ENCODE measurements around the gene STX3. TPM values are rescaled to one million over a fixed set of nuclear protein-coding genes. Genes with fewer than 3 reads are reported as not detected.

STX3 gene
- polyA plus RNA-seq, 4 donors, result 34.9 to 91.8 (median 60.8) TPM

DNA sequence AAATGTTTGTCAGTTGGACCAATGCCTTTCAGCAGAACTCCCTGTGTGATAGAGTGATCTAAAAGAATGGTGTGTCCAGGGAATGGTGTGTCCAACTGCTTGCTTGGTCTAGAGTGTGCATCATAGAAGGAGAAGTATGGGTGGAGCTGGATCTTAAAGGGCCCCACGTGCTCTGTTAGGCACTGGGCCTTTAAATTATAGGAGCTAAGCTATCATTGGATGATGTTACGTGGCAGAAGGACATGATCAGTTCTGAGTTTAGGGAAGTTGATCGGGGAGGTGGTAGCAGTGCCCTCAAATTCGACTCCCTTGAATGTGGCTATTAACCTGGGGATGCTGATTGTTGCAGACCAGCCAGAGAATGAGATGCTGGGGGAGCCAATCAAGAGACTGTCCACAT, 16.4 kb downstream of the STX3 start:
- FAIRE-seq (no peak), DNase-seq (no peak)
- Histone ChIP-seq H3K27ac (ENCODE audit: low read depth in 1 of 3, low read length in 2 of 3) (peak overlapping the region in 1 of 3 donors; percentile 33), H3K27me3 (ENCODE audit: control insufficient read depth in 3 of 3, insufficient read depth in 3 of 3, low read length in 3 of 3) (no peaks in the 10 kb centered on the region), H3K36me3 (ENCODE audit: control insufficient read depth in 3 of 3, insufficient read depth in 2 of 3, low read depth in 1 of 3, low read length in 3 of 3) (peaks cover 0 to 32% (median 4%) of the 10 kb centered on the region in 3 donors), H3K4me3 (ENCODE audit: low read depth in 1 of 3, low read length in 3 of 3) (no peak overlapping the region), H3K4me1 (ENCODE audit: control insufficient read depth in 3 of 3, insufficient read depth in 2 of 3, low read depth in 1 of 3, low read length in 2 of 3) (peaks cover 16 to 58% (median 26%) of the 10 kb centered on the region in 3 donors), H3K9me3 (ENCODE audit: control insufficient read depth in 2 of 2, insufficient read depth in 1 of 2, low read depth in 1 of 2, low read length in 1 of 2) (no peaks in the 10 kb centered on the region)
- WGBS, 3 donors, result 65 to 79% (median 70%) methylated on average over 4 of the region's 4 CpGs

DNA sequence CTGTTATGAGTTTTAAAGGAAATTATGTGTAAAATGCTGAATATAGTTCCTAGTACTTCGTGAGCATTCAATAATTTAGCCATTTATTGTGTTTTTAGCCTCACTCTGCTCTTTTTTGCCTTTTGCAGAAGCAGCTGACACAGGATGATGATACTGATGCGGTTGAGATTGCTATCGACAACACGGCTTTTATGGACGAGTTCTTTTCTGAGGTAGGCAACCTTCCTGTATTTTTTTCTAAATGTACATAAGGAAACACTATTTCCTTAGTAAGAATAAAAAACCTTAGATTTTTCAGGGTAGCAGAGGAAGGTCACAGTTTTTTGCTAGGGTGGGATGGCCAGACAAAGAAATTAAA, 17.9 kb downstream of the STX3 start:
- Histone ChIP-seq H3K27ac (ENCODE audit: low read depth in 1 of 3, low read length in 2 of 3) (peak overlapping the region in 1 of 3 donors; percentile 40), H3K27me3 (ENCODE audit: control insufficient read depth in 3 of 3, insufficient read depth in 3 of 3, low read length in 3 of 3) (no peaks in the 10 kb centered on the region), H3K4me1 (ENCODE audit: control insufficient read depth in 3 of 3, insufficient read depth in 2 of 3, low read depth in 1 of 3, low read length in 2 of 3) (peaks cover 16 to 57% (median 19%) of the 10 kb centered on the region in 3 donors), H3K9me3 (ENCODE audit: control insufficient read depth in 2 of 2, insufficient read depth in 1 of 2, low read depth in 1 of 2, low read length in 1 of 2) (no peaks in the 10 kb centered on the region), H3K4me3 (ENCODE audit: low read depth in 1 of 3, low read length in 3 of 3) (no peak overlapping the region), H3K36me3 (ENCODE audit: control insufficient read depth in 3 of 3, insufficient read depth in 2 of 3, low read depth in 1 of 3, low read length in 3 of 3) (peaks cover 0 to 34% (median 4%) of the 10 kb centered on the region in 3 donors)
- DNase-seq (no peak), FAIRE-seq (no peak)
- WGBS, 3 donors, result 79 to 92% (median 85%) methylated on average over 5 of the region's 5 CpGs

DNA sequence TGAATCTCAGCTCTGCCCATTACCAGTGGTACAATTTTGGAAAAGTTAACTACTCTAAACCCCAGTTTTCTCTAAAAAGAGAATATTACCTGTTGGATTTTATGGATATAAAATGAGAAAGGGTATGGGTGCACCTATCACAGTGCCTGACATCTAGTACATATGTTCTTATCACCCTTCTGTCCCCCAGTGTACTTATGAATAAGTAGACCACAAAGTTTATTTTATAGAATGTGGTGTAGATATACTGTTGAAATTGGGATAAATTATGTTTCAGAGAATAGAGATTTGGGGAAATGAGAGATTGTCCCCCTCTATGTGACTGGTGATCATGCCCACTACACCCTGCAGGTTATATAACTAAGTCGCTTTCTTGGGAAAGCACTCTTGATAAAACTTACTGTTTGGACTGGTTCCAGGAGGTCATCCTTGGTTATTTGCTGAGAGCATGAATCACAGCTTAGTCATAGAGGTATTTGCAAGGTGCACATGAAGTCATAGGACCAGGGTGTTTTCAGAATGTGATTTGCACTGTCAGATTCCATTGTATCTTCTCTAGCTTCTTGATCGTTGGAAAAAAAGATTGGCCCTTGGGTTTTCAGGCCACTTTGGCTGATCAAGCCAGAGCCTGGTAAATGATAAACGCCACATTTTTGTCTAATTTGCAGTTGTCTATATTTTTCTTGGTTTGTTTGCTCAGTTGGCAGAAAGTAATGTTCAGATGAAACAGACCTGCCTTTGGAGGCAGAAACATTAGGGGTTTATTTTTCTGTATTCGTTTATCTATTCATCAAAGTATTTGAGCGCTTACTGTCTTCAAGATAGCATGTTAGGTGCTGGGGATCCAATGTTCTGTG, 21.3 kb downstream of the STX3 start:
- FAIRE-seq (no peak), DNase-seq (peak; percentile 95 to 97)
- peak overlapping the region; percentile 39 to 81 (median 50) for H3K27ac ChIP-seq (ENCODE audit: low read depth in 1 of 3, low read length in 2 of 3)
- H3K27me3 ChIP-seq (ENCODE audit: control insufficient read depth in 3 of 3, insufficient read depth in 3 of 3, low read length in 3 of 3), result no peaks in the 10 kb centered on the region
- 40 to 69% (median 53%) methylated on average over 5 of the region's 5 CpGs for WGBS, 3 donors
- no peaks in the 10 kb centered on the region for H3K9me3 ChIP-seq (ENCODE audit: control insufficient read depth in 2 of 2, insufficient read depth in 1 of 2, low read depth in 1 of 2, low read length in 1 of 2)
- peaks cover 0 to 26% (median 4%) of the 10 kb centered on the region in 3 donors for H3K36me3 ChIP-seq (ENCODE audit: control insufficient read depth in 3 of 3, insufficient read depth in 2 of 3, low read depth in 1 of 3, low read length in 3 of 3)
- H3K4me3 ChIP-seq (ENCODE audit: low read depth in 1 of 3, low read length in 3 of 3), result no peak overlapping the region
- peaks cover 17 to 55% (median 18%) of the 10 kb centered on the region in 3 donors for H3K4me1 ChIP-seq (ENCODE audit: control insufficient read depth in 3 of 3, insufficient read depth in 2 of 3, low read depth in 1 of 3, low read length in 2 of 3)

DNA sequence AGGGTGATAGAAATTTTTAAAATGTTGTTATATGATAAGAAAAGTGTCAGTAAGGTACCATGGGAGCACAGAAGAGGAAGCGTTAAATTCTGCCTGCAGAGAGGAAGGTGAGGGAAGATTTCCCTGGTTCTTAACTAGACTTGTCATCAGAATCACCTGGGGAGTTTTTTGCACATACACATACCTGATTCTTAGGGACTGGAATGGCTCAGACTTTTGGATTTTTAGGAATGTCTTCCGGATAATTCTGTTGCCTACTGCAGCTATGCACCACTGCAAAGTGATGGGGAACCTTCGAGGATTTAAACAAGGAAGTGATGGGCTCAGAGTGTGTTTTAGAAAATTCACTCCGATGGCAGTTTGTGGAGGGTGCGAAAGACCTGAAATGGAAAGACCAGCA, 21.9 kb downstream of the STX3 start:
- Histone ChIP-seq H3K27me3 (ENCODE audit: control insufficient read depth in 3 of 3, insufficient read depth in 3 of 3, low read length in 3 of 3) (no peaks in the 10 kb centered on the region), H3K36me3 (ENCODE audit: control insufficient read depth in 3 of 3, insufficient read depth in 2 of 3, low read depth in 1 of 3, low read length in 3 of 3) (peaks cover 0 to 28% (median 4%) of the 10 kb centered on the region in 3 donors), H3K4me1 (ENCODE audit: control insufficient read depth in 3 of 3, insufficient read depth in 2 of 3, low read depth in 1 of 3, low read length in 2 of 3) (peaks cover 14 to 50% (median 15%) of the 10 kb centered on the region in 3 donors), H3K4me3 (ENCODE audit: low read depth in 1 of 3, low read length in 3 of 3) (no peak overlapping the region), H3K9me3 (ENCODE audit: control insufficient read depth in 2 of 2, insufficient read depth in 1 of 2, low read depth in 1 of 2, low read length in 1 of 2) (no peaks in the 10 kb centered on the region), H3K27ac (ENCODE audit: low read depth in 1 of 3, low read length in 2 of 3) (peak overlapping the region; percentile 14 to 81 (median 37))
- DNase-seq, result no peak
- no peak for FAIRE-seq
- 76 to 81% (median 77%) methylated on average over 5 of the region's 5 CpGs for WGBS, 3 donors

DNA sequence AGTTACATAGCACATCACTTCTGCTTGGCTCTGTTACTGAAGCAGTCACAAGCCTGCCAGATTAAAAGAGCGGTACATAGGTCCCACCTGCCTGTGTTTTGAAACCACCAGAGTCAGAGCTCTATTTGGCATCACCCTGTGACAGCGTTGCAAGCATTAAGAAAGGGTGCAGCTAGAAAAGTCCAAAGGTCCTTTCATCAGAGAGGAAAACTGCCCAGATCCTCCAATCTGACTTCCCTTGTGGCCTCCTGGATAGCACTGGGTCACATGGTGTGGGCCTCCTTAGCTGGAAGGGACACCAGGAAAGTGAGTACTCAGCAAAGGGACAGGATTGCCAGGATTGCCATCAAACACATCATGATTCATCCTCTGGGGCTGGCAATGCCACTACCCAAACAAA, 22.9 kb downstream of the STX3 start:
- Histone ChIP-seq H3K4me1 (ENCODE audit: control insufficient read depth in 3 of 3, insufficient read depth in 2 of 3, low read depth in 1 of 3, low read length in 2 of 3) (peaks cover 11 to 40% (median 15%) of the 10 kb centered on the region in 3 donors), H3K27me3 (ENCODE audit: control insufficient read depth in 3 of 3, insufficient read depth in 3 of 3, low read length in 3 of 3) (no peaks in the 10 kb centered on the region), H3K27ac (ENCODE audit: low read depth in 1 of 3, low read length in 2 of 3) (peak overlapping the region; percentile 64 to 85 (median 81)), H3K9me3 (ENCODE audit: control insufficient read depth in 2 of 2, insufficient read depth in 1 of 2, low read depth in 1 of 2, low read length in 1 of 2) (no peaks in the 10 kb centered on the region), H3K4me3 (ENCODE audit: low read depth in 1 of 3, low read length in 3 of 3) (no peak overlapping the region), H3K36me3 (ENCODE audit: control insufficient read depth in 3 of 3, insufficient read depth in 2 of 3, low read depth in 1 of 3, low read length in 3 of 3) (peaks cover 0 to 32% (median 4%) of the 10 kb centered on the region in 3 donors)
- 13 to 71% (median 26%) methylated on average over 2 of the region's 2 CpGs for WGBS, 3 donors
- DNase-seq (peak; percentile 94 to 95), FAIRE-seq (no peak)

DNA sequence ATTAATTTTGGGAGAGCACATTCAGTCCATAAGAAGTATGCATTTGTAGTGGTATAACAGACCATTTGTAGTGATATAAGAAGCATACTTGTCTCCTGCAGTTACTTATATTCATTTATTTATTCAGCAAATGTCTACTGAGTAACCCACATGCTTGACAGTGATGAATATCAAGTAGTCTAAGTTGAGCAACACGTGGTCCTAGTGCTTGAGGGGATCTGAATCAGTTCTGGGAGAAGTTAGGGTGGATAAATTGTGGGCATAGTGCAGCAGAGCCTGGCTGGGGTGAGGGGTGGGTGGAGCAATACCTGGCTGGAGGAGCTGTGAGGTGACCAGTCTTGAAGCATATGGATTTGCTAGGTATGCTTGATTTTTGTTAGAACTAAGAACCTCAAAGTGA, 24.3 kb downstream of the STX3 start:
- H3K27me3 ChIP-seq (ENCODE audit: control insufficient read depth in 3 of 3, insufficient read depth in 3 of 3, low read length in 3 of 3), result no peaks in the 10 kb centered on the region
- no peak for DNase-seq
- peaks cover 0 to 8% of the 10 kb centered on the region in 2 donors for H3K9me3 ChIP-seq (ENCODE audit: control insufficient read depth in 2 of 2, insufficient read depth in 1 of 2, low read depth in 1 of 2, low read length in 1 of 2)
- peak overlapping the region in 1 of 3 donors; percentile 81 for H3K27ac ChIP-seq (ENCODE audit: low read depth in 1 of 3, low read length in 2 of 3)
- H3K4me3 ChIP-seq (ENCODE audit: low read depth in 1 of 3, low read length in 3 of 3), result no peak overlapping the region
- 20 to 28% (median 21%) methylated on average over 1 of the region's 1 CpG for WGBS, 3 donors
- peaks cover 0 to 28% (median 4%) of the 10 kb centered on the region in 3 donors for H3K36me3 ChIP-seq (ENCODE audit: control insufficient read depth in 3 of 3, insufficient read depth in 2 of 3, low read depth in 1 of 3, low read length in 3 of 3)
- no peak for FAIRE-seq
- peaks cover 11 to 40% (median 15%) of the 10 kb centered on the region in 3 donors for H3K4me1 ChIP-seq (ENCODE audit: control insufficient read depth in 3 of 3, insufficient read depth in 2 of 3, low read depth in 1 of 3, low read length in 2 of 3)

DNA sequence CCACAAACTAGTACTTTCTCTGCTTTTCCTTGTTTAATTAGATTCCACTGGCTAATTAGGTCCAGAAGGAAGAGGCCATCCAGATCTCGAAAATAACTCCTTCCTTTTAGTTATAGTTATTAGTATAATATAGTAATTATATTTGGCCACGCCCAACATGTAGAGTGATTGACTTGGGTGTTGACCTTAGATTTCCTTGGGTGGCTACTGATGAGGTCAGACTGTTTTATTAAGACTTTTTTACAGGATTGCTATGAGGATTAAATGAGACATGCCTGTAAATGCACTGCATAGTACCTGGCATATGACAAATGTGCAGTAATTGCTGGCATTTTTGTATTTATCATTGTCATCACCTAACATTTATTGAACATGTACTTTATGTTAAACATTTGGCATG, 26.9 kb downstream of the STX3 start:
- H3K36me3 ChIP-seq (ENCODE audit: control insufficient read depth in 3 of 3, insufficient read depth in 2 of 3, low read depth in 1 of 3, low read length in 3 of 3), result peaks cover 0 to 29% (median 0%) of the 10 kb centered on the region in 3 donors
- peak in 1 of 2 donors; percentile 58 for DNase-seq
- H3K9me3 ChIP-seq (ENCODE audit: control insufficient read depth in 2 of 2, insufficient read depth in 1 of 2, low read depth in 1 of 2, low read length in 1 of 2), result peaks cover 0 to 11% of the 10 kb centered on the region in 2 donors
- H3K27ac ChIP-seq (ENCODE audit: low read depth in 1 of 3, low read length in 2 of 3), result no peak overlapping the region
- WGBS, 3 donors, result 51 to 72% (median 56%) methylated on average over 2 of the region's 2 CpGs
- no peaks in the 10 kb centered on the region for H3K27me3 ChIP-seq (ENCODE audit: control insufficient read depth in 3 of 3, insufficient read depth in 3 of 3, low read length in 3 of 3)
- no peak for FAIRE-seq
- peaks cover 1 to 35% (median 12%) of the 10 kb centered on the region in 3 donors for H3K4me1 ChIP-seq (ENCODE audit: control insufficient read depth in 3 of 3, insufficient read depth in 2 of 3, low read depth in 1 of 3, low read length in 2 of 3)
- no peak overlapping the region for H3K4me3 ChIP-seq (ENCODE audit: low read depth in 1 of 3, low read length in 3 of 3)

DNA sequence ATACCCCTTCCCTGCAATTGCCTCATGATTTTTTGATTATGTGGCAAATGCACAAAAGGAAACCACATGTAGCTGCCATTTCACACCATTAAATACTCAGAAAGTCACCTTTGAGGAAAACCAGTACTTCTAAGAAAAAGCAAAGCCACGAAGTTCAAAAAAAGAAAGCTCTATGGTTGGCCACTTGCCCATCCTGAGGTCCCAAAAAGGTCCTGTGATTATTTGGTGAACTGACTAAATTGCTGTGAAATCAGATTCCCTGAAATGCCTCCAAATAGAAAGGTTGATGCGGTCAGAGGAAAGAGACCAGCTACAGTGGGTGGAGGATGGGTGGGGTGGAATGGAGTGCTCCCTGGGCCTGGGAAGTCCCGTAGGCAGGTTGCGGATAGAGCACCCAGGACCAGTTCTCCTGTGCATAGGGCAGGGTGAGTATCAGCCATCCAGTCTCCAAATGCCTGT, 28.5 kb downstream of the STX3 start:
- FAIRE-seq, result no peak
- DNase-seq, result no peak
- no peaks in the 10 kb centered on the region for H3K27me3 ChIP-seq (ENCODE audit: control insufficient read depth in 3 of 3, insufficient read depth in 3 of 3, low read length in 3 of 3)
- H3K27ac ChIP-seq (ENCODE audit: low read depth in 1 of 3, low read length in 2 of 3), result no peak overlapping the region
- peaks cover 2 to 33% (median 4%) of the 10 kb centered on the region in 3 donors for H3K36me3 ChIP-seq (ENCODE audit: control insufficient read depth in 3 of 3, insufficient read depth in 2 of 3, low read depth in 1 of 3, low read length in 3 of 3)
- H3K4me1 ChIP-seq (ENCODE audit: control insufficient read depth in 3 of 3, insufficient read depth in 2 of 3, low read depth in 1 of 3, low read length in 2 of 3), result peaks cover 0 to 30% (median 4%) of the 10 kb centered on the region in 3 donors
- peaks cover 0 to 11% of the 10 kb centered on the region in 2 donors for H3K9me3 ChIP-seq (ENCODE audit: control insufficient read depth in 2 of 2, insufficient read depth in 1 of 2, low read depth in 1 of 2, low read length in 1 of 2)
- WGBS, 3 donors, result 81 to 93% (median 82%) methylated on average over 4 of the region's 4 CpGs
- H3K4me3 ChIP-seq (ENCODE audit: low read depth in 1 of 3, low read length in 3 of 3), result no peak overlapping the region

All from small intestine (tissue), 7 donors.